HG03097 (cell line): ENCODE data around the gene TOMT.

Source experiments
- ATAC-seq: cut with Tn5 transposase; IDR thresholded peaks from one replicate; pipeline ENCODE4 v1.9.1; 2021; ENCODE audit not compliant: unreplicated experiment, low FRiP score

Gene TOMT

DNA sequence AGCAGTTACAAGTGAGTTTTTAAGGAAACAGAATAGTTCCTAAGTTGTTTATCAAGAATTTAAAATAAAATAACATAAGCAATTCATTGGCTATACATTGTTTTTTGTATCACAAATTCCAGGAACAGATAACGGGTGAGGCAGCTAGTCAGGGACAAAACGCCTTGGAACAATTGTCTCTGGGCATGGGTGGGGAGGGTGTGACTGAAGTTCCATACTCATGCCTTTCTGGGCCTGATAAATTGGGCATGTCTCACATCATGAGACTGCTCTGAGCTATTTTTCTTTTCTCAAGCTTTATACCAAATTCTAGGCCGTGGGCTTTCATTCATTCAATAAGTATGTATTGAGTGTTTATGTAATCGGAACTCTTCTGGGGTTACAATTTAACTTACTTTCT lies 51.4 kb downstream of the TOMT start:
- ATAC-seq = no peak
